Cerebellar cortex (tissue), 1 donor: ENCODE results near the gene AMMECR1.
"Not testable (repeated sequence)": the region's sequence is repeated elsewhere in the genome, so short reads cannot be mapped to it uniquely, and the experiment has no call there.

ENCODE experiments used
- DNase-seq: peaks from one replicate; pipeline ENCODE4 v3.0.0-alpha.2; 2015; ENCODE audit warnings: low spot score

The AMMECR1 gene

GRCh38 chrX:110317820-110318663, at the start of gene AMMECR1:
TSS of gene AMMECR1 (minus strand) at chrX:110318085. CDS start at chrX:110318071, 14 bp downstream.
- DNase-seq = peak; percentile 67

- DNase-seq = no peak
Observed at GRCh38 chrX:110363244-110363643, 45.4 kb upstream of the AMMECR1 start.

GRCh38 chrX:110359273-110359672, 41.4 kb upstream of the AMMECR1 start:
- DNase-seq = no peak

GRCh38 chrX:110358548-110358947, 40.7 kb upstream of the AMMECR1 start, which contains the start of gene RTL9:
TSS of gene RTL9 (plus strand) at chrX:110358848. CDS start at chrX:110450618, 91,770 bp downstream.
- DNase-seq = no peak

GRCh38 chrX:110346681-110347080, 28.8 kb upstream of the AMMECR1 start:
- DNase-seq = no peak

GRCh38 chrX:110341189-110342035, 23.5 kb upstream of the AMMECR1 start:
- no peak for DNase-seq

GRCh38 chrX:110338935-110339334, 21.1 kb upstream of the AMMECR1 start:
- no peak for DNase-seq

- not testable (repeated sequence) for DNase-seq
Observed at GRCh38 chrX:110333458-110333857, 15.6 kb upstream of the AMMECR1 start.

- no peak for DNase-seq
Observed at GRCh38 chrX:110331444-110332030, 13.7 kb upstream of the AMMECR1 start.

- DNase-seq = not testable (repeated sequence)
Observed at GRCh38 chrX:110328613-110329012, 10.7 kb upstream of the AMMECR1 start.

GRCh38 chrX:110327336-110327735, 9.5 kb upstream of the AMMECR1 start:
- DNase-seq = no peak

- DNase-seq = no peak
Observed at GRCh38 chrX:110326712-110327111, 8.8 kb upstream of the AMMECR1 start.

- no peak for DNase-seq
Observed at GRCh38 chrX:110322603-110323002, 4.7 kb upstream of the AMMECR1 start.

- no peak for DNase-seq
Observed at GRCh38 chrX:110321670-110322069, 3.8 kb upstream of the AMMECR1 start.

GRCh38 chrX:110321081-110321480, 3.2 kb upstream of the AMMECR1 start:
- DNase-seq = no peak

GRCh38 chrX:110320381-110320987, 2.6 kb upstream of the AMMECR1 start:
- DNase-seq = no peak

GRCh38 chrX:110318664-110318968, 731 bp upstream of the AMMECR1 start:
- no peak for DNase-seq

GRCh38 chrX:110317061-110317819, 645 bp downstream of the AMMECR1 start:
- peak; percentile 11 for DNase-seq

- DNase-seq = peak; percentile 29
Observed at GRCh38 chrX:110316351-110317060, 1.4 kb downstream of the AMMECR1 start.

GRCh38 chrX:110315551-110315950, 2.3 kb downstream of the AMMECR1 start:
- DNase-seq = peak; percentile 5
